RWPE2 (cell line): ENCODE measurements around the gene LNPEP.

Experiments used
- ATAC-seq: fragments of 200-7000 bp; cut with Tn5 transposase; 3 replicates; pipeline ENCODE4 v1.9.1; 2021; ENCODE audit warnings: low read depth
- DNase-seq: peaks from one replicate; pipeline ENCODE4 v3.0.0-alpha.2; 2020; ENCODE audit warnings: low spot score
- H3K27ac ChIP-seq: fragments of 450-650 bp; 2 replicates; pipeline ENCODE4 v1.5.1; 2017; ENCODE audit warnings: mild to moderate bottlenecking; ENCODE audit not compliant: poor library complexity, severe bottlenecking
- H3K27me3 ChIP-seq: fragments of 250-450 bp; sonication (Bioruptor Pico); 2 replicates; pipeline ENCODE4 v1.5.1; 2021; ENCODE audit warnings: mild to moderate bottlenecking, moderate library complexity; ENCODE audit not compliant: insufficient read depth, poor library complexity, severe bottlenecking
- H3K36me3 ChIP-seq: fragments of 250-450 bp; sonication (Bioruptor Pico); 2 replicates; pipeline ENCODE4 v1.5.1; 2020; ENCODE audit warnings: low read depth, mild to moderate bottlenecking, moderate library complexity
- H3K4me1 ChIP-seq: fragments of 250-450 bp; sonication (Bioruptor Pico); 2 replicates; pipeline ENCODE4 v1.5.1; 2021; ENCODE audit warnings: mild to moderate bottlenecking, moderate library complexity; ENCODE audit not compliant: insufficient read depth, poor library complexity, severe bottlenecking
- H3K4me3 ChIP-seq: fragments of 250-450 bp; sonication (Bioruptor Pico); 2 replicates; pipeline ENCODE4 v1.5.1; 2021; ENCODE audit warnings: mild to moderate bottlenecking, moderate library complexity; ENCODE audit not compliant: severe bottlenecking
- H3K9me3 ChIP-seq: fragments of 250-450 bp; sonication (Bioruptor Pico); 2 replicates; pipeline ENCODE4 v1.5.1; 2021; ENCODE audit warnings: mild to moderate bottlenecking, moderate library complexity; ENCODE audit not compliant: severe bottlenecking
- CTCF ChIP-seq: fragments of 450-650 bp; IDR thresholded peaks from one replicate; pipeline ENCODE4 v1.5.1; 2017; ENCODE audit warnings: mild to moderate bottlenecking, moderate library complexity; ENCODE audit not compliant: poor library complexity, severe bottlenecking

Gene LNPEP

GRCh38 chr5:97042996-97043395 lies 107.1 kb downstream of the LNPEP start:
- no peaks in the 10 kb centered on the region for H3K4me1 ChIP-seq
- H3K9me3 ChIP-seq = no peaks in the 10 kb centered on the region
- DNase-seq = no peak
- no peak for ATAC-seq
- H3K36me3 ChIP-seq = no peaks in the 10 kb centered on the region
- no peak for TF ChIP-seq CTCF
- no peaks in the 10 kb centered on the region for H3K27me3 ChIP-seq
- no peak overlapping the region for H3K27ac ChIP-seq
- no peak overlapping the region for H3K4me3 ChIP-seq

- Histone ChIP-seq H3K36me3 (no peaks in the 10 kb centered on the region), H3K4me3 (no peak overlapping the region), H3K27ac (no peak overlapping the region), H3K9me3 (no peaks in the 10 kb centered on the region), H3K27me3 (no peaks in the 10 kb centered on the region), H3K4me1 (no peaks in the 10 kb centered on the region)
- ATAC-seq (no peak), DNase-seq (no peak)
- no peak for TF ChIP-seq CTCF
Observed at GRCh38 chr5:97043511-97043910, 107.6 kb downstream of the LNPEP start.

GRCh38 chr5:97044052-97044451 lies 108.2 kb downstream of the LNPEP start:
- H3K4me1 ChIP-seq = no peaks in the 10 kb centered on the region
- H3K36me3 ChIP-seq = no peaks in the 10 kb centered on the region
- no peaks in the 10 kb centered on the region for H3K27me3 ChIP-seq
- H3K4me3 ChIP-seq = no peak overlapping the region
- peak; percentile 31 for TF ChIP-seq CTCF
- no peak for DNase-seq
- H3K27ac ChIP-seq = no peak overlapping the region
- ATAC-seq = peak; percentile 54; the same call in 2 of the 3 replicates
- H3K9me3 ChIP-seq = no peaks in the 10 kb centered on the region

- no peaks in the 10 kb centered on the region for H3K9me3 ChIP-seq
- no peaks in the 10 kb centered on the region for H3K27me3 ChIP-seq
- no peaks in the 10 kb centered on the region for H3K36me3 ChIP-seq
- no peaks in the 10 kb centered on the region for H3K4me1 ChIP-seq
- no peak overlapping the region for H3K27ac ChIP-seq
- no peak for TF ChIP-seq CTCF
- DNase-seq (no peak), ATAC-seq (peak; percentile 47; the same call in 1 of the 3 replicates)
- no peak overlapping the region for H3K4me3 ChIP-seq
Observed at GRCh38 chr5:97046270-97046982, 110.5 kb downstream of the LNPEP start.

GRCh38 chr5:97047076-97047475 lies 111.2 kb downstream of the LNPEP start:
- DNase-seq (no peak), ATAC-seq (no peak)
- Histone ChIP-seq H3K4me3 (no peak overlapping the region), H3K27ac (no peak overlapping the region), H3K27me3 (no peaks in the 10 kb centered on the region), H3K36me3 (no peaks in the 10 kb centered on the region), H3K4me1 (no peaks in the 10 kb centered on the region), H3K9me3 (no peaks in the 10 kb centered on the region)
- no peak for TF ChIP-seq CTCF
